Measurements from ENCODE around the gene SRP19.

DNA sequence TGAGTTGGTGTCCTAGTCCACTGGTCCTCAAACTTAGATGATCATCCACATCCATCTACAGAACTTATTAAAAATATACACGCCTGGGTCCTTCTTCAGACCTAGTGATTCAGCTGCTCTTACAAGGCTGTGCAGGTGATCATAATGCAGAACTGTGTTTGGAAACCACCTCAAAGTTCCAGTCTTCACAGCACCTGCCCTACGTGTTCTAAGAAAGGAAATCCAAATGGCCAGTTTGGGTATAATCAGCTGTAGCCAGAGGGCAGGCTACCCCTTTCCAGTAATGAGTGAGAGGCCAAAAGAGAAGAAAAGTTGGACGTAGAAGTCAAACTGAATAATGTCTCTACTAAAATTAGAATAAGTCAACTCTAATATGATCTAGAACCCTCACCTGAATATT lies 45.5 kb downstream of the SRP19 start:
- TF ChIP-seq, protein P1, sequence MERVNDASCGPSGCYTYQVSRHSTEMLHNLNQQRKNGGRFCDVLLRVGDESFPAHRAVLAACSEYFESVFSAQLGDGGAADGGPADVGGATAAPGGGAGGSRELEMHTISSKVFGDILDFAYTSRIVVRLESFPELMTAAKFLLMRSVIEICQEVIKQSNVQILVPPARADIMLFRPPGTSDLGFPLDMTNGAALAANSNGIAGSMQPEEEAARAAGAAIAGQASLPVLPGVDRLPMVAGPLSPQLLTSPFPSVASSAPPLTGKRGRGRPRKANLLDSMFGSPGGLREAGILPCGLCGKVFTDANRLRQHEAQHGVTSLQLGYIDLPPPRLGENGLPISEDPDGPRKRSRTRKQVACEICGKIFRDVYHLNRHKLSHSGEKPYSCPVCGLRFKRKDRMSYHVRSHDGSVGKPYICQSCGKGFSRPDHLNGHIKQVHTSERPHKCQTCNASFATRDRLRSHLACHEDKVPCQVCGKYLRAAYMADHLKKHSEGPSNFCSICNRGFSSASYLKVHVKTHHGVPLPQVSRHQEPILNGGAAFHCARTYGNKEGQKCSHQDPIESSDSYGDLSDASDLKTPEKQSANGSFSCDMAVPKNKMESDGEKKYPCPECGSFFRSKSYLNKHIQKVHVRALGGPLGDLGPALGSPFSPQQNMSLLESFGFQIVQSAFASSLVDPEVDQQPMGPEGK (CRISPR knock-in tag; IDR thresholded peaks at IDR 0.05; ENCODE audit: borderline replicate concordance): no peak
- TF ChIP-seq ARNTL (CRISPR knock-in tag; IDR thresholded peaks at IDR 0.05; ENCODE audit: borderline replicate concordance, low read depth): no peak
- TF ChIP-seq ESRRG (CRISPR knock-in tag; IDR thresholded peaks at IDR 0.05): no peak
- TF ChIP-seq RARB (CRISPR knock-in tag; IDR thresholded peaks at IDR 0.05): no peak
- TF ChIP-seq, protein P2, sequence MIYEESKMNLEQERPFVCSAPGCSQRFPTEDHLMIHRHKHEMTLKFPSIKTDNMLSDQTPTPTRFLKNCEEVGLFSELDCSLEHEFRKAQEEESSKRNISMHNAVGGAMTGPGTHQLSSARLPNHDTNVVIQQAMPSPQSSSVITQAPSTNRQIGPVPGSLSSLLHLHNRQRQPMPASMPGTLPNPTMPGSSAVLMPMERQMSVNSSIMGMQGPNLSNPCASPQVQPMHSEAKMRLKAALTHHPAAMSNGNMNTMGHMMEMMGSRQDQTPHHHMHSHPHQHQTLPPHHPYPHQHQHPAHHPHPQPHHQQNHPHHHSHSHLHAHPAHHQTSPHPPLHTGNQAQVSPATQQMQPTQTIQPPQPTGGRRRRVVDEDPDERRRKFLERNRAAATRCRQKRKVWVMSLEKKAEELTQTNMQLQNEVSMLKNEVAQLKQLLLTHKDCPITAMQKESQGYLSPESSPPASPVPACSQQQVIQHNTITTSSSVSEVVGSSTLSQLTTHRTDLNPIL (CRISPR knock-in tag; IDR thresholded peaks at IDR 0.05; ENCODE audit: low read depth): no peak
- TF ChIP-seq ZC3H10 (CRISPR knock-in tag; IDR thresholded peaks at IDR 0.05): no peak
- TF ChIP-seq ZNF565 (CRISPR knock-in tag; conservative IDR thresholded peaks at IDR 0.05; ENCODE audit: low read depth): no peak

All from SK-N-SH treated with all-trans-retinoic acid at 6 μM for 48 hours (cell line).